DMS114 treated with DMSO at 0.1 percent for 48 hours (cell line): ENCODE measurements around the gene VEPH1.

Experiments
- DNase-seq: peaks from one replicate; lab custom pipeline; 2025; ENCODE audit not compliant: unreplicated experiment; lab: John Stamatoyannopoulos, UW

Gene VEPH1

DNA sequence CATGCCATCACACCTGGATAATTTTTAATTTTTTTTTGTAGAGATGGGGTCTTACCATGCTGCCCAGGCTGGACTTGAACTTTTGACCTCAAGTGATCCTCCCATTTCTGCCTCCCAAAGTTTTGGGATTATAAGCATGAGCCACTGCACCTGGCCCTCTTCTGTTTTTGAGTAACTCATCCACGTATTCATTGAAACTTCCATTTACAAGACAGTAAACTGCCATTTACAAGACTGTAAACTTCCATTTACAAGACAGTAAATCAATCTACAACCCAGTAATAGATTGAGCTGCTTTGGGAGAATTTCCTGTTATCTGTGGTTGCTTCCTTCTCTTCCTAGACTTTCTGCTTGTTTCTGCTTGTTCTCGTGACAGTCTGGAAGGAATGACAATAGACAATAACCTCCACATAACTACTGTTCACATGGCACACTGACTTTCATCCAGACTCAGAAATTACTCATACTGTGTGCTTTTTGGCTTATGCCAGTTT is 228.5 kb downstream of the VEPH1 start:
- DNase-seq, result no peak

DNA sequence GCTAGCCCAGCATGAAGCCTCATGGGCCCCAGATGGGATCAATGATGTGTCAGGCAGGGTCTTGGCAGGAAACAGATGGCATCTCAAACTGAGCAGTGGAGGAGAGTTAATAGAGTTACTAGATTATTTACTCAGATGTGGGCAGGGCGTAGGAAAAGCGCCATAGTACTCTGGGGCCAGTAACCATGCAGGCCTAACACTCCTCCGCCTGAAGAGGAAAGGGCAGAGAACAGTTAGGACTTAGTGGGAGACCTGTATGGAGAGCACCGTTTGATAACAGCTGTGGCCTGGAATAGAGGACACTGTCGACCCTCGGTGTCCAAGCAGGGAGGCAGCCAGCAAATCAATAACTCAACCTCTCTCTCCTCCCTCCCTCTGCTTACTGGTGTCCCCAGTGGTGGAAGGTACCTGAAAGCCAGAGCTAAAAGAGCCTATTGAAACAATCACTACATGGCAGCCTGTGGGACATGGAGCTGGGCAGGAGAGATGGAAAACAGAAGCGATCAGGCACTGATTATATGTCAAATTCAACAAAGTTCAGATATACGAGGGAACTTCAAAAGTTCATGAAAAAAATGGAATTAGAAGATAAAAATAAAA is 231.8 kb downstream of the VEPH1 start:
- no peak for DNase-seq

DNA sequence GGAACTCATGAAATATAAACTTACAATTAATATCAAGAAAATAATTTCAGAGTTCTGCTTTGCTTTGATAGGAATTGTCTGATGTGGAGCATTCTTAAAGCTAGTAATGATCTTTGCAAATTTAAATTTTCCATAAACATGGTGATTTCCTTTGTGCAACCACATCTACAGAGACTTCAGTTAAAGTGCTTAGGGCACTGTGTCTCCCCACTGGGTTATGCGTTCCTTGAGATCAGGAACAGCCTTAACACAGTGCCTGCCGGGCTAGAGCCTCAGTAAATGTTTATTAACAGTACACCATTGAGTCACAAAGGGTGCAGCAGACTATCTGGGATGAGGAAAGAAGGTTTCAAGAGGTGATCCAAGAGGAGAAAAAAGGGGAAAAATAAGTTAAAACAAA is 235.2 kb downstream of the VEPH1 start:
- no peak for DNase-seq

- no peak for DNase-seq
These were observed 237.3 kb downstream of the VEPH1 start for GRCh38 chr3:157265931-157266330.

DNA sequence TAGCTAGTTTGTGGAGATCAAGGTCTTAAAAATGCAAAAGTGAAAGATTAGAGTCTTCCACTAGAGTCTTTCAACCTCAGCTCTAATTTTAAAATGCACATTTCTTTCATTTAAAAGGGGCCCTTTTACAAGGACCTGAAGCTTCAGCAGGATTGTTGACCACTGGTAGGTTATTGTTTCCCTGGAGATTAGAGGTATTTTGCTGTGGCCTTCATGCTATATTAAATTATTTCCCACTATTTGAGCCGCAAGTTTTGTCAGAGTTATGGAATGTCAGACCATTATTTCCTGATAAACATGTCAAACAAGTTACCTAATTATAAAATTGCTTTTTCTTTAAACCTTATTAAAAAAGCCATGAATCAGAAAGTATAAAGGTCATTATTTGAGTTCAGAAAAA is 240.2 kb downstream of the VEPH1 start:
- no peak for DNase-seq

DNA sequence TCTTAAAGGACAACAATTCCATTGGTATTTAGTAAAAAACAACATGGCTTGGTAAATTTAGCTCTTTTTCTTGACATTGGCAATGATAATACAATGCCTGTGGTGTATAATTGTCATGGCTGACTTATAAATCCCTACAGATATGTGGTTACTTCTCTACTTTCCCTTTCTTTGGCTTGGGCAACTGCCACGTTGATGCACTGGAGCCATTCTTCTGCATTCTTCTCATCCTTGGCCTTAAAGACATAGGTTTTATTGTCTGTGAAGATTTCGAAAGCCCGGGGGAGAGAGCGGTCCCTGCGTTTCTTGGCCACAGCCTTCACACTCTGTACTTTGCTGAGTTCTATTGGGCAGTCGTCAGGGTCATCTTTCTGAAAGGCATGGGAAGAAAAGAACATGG is 242.2 kb downstream of the VEPH1 start:
- DNase-seq, result no peak

- DNase-seq, result no peak
These were observed 243.4 kb downstream of the VEPH1 start for GRCh38 chr3:157259825-157260224.

DNA sequence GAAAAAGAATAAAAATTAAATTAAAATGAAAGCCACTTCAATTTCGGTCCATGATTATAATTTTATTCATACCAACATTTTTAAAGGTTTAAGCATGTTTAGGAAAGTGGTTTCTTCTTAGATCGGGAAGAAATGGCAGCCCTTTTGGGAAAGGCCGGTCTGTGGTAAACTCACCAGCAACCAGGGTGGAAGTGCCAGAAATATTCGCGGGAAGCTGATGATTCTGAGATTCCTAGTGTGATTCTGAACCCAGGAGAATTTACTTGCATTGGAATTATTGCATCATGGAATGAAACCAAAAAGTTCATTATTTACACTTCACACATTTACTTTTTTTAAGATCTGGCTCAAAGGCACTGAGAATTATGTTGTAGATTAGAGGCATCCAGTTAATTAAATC is 246.1 kb downstream of the VEPH1 start:
- no peak for DNase-seq

DNA sequence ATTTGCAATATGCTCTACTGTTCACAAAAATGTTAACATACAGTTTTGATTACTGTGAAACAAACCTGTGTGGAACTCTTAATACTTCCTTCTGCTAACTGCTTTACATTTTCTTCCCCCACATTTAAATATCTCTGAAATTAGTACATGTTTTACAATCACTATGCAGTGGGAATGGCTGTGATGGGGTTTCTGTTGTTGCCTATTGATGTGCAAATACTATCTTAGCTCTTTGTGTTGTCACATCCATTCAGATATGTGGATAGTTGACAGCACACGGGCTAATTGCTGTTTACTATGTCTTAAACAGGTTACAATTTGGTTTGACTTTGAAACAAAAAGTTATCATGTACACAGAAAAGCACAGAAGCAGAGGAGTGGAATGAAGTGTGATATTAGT is 247.4 kb downstream of the VEPH1 start:
- DNase-seq, result no peak

DNA sequence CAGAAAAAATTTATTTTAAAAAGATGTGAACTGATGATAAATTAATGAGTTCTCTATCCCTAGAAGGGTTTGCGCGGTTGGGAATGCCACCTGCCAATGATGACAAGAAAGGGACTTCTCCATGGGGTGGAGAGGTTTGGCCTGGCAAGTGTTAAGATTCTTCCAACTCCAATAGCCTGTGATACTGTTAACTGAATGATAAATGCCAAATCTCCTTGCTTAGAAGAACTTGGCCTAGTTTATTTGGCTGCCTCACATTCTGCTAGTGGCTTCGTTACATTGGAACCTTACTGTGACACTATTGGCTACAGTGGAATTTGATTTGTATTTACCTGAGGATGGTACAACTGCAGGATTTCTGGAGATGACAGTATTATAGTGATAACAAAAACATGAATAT is 251.5 kb downstream of the VEPH1 start:
- DNase-seq, result no peak

DNA sequence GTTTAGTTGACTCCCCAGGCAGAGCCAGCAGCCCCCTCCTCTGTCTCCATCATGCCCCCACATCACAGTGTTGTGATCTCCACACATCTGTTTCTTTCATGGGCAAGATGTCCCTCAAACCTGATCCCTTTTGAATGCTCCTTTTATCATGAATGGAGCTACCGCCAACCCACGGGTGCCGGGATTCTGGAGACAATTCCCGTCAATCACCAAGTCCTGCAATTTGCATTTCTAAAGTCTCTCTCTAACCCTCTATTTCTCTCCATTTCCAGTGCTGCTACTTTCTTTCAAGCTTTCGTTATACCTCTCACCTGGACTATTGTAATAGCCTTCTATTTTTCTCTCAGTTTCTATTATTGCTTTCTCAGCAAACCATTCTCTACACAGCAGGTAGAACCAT is 253.6 kb downstream of the VEPH1 start:
- no peak for DNase-seq

DNA sequence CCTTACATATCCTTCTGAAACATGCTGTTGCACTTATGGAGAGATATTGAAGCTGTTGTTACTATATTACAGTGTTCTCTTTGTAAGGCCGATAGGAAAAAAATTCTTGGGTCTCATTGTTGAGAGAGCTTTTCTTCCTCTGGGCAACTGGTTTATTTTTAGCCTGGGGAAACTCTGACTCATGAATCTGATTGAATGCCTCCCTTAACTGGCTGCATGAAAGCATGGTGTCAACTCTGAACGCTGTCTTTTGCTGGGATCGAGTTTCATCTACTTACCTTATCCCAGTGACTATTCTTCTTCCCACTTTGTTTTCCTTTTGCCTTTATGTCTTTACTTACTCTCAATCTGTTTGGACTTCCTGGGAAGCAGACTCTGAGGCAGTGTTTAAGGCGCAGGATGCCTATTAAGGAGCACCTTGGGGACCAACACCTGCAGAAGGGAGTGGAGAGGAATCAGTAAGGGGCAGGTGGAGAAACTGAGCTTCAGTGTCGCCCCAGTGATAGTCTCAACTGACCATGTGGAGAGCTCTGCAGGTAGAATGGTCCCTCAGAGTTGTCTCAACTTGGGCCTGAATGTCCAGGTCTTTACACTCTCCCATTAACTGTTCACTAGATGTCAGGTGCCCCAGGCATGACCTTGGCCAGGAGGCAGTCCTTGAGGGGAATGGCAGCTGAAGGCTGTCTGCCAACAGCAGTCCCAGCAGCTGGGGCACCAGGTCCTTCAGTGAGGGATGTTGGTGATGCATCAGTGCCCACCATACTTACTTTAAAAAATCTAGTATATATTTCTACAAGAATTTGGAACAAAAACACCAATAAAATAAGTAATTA is 254.4 kb downstream of the VEPH1 start:
- no peak for DNase-seq

- DNase-seq, result no peak
These were observed 255.8 kb downstream of the VEPH1 start for GRCh38 chr3:157247391-157247790.

DNA sequence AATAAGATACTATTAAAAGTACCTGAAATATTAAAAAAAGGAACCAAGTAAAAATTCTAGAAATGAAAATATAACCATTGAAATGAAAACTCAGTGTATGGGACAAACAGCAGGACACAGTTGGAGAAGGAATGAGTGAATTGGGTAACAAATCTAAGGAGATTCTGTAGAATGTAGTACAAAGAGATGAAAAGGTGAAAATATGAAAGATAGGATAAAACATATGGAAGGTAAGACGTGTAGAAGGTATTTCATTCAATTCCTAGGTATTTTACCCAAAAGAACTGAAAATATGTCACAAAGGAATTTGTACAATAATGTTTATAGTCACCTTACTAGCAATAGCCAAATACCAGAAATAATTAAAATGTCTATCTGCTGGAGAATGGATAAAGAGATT is 260.4 kb downstream of the VEPH1 start:
- DNase-seq, result no peak

DNA sequence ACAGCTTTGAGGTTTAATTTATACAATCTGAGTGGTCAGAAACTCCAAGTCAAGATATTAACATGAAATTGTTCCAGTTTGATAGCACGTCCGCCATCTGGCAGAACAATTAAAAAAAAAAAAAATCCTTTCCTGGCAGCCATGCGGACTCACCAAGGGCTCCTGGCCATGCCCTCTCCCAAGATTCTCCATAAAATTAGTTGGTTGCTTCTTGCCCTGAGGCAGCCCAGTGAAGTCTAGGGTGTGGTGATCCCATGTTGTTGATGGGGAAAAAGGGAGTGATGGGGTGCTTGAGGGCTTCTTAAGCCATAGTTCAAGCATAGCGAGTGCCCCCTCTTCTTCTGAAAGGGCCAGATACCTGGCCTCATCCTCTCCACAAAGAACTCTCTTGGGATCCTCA is 261.6 kb downstream of the VEPH1 start:
- DNase-seq, result no peak

- no peak for DNase-seq
These were observed 262.8 kb downstream of the VEPH1 start for GRCh38 chr3:157240408-157240807.

DNA sequence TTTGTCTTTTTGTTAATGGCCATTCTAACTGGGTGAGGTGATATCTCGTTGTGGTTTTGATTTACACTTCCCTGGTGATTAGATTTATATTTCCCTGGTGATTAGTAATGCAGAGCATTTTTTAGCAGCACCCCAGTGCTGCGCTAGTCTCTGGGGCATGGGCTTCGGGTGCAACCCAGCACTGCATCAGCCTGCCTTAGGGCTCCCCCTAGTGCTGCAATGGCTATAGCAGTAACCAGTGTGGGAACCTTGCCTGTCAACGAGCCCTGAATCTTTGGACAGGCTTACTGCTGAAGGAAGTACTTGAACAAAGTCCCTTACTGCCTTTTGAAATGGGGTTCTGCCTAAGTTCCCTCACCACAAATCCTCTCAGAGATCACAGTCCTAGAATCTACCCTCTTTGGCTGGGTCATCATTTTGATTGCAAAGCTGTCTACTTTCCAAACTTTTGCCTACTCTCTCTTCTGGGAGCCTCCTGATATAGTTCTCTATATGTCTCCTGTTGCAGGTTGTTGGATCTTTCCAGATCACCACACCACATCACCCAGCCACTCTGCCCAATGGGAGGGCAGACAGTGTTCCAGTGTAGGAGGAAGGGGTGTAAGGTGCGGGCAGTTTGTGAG is 264.0 kb downstream of the VEPH1 start:
- peak; percentile 41 for DNase-seq

DNA sequence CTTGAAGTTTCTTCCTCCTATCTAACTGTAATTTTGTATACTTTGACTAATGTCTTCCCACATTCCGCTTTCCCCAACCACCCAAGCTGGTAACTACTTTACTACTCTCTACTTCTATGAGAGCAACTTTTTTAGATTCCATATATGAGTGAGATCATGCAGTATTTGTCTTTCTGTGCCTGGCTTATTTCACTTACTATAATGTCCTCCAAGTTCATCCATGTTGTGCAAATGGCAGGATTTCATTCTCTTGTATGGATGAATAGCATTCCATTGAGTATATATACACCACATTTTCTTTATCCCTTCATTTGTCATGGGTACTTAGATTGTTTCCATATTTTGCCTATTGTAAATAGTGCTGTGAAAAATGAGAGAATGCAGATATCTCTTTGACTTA is 264.8 kb downstream of the VEPH1 start:
- DNase-seq, result no peak

- no peak for DNase-seq
These were observed 265.3 kb downstream of the VEPH1 start for GRCh38 chr3:157237886-157238285.

GRCh38 chr3:157235291-157235690 is 267.9 kb downstream of the VEPH1 start:
- DNase-seq, result no peak

DNA sequence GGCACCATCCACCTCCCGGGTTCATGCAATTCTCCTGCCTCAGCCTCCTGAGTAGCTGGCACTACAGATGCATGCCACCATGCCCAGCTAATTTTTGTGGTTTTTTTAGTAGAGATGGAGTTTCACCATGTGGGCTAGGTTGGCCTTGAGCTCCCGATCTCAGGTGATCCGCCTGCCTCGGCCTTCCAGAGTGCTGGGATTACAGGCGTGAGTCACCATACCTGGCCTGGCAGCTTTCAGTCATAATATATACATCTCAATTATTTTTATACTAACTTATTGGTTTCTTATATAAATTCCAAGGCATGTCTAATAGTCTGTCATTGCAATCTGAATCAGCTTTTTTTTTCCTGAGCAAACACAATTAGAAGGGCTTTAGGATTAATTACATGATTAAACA is 269.3 kb downstream of the VEPH1 start:
- no peak for DNase-seq

- no peak for DNase-seq
These were observed 271.1 kb downstream of the VEPH1 start for GRCh38 chr3:157232141-157232540.
